Measurements from ENCODE around the gene OR6S1.
A peak's percentile ranks its signal among the peaks of the same experiment; 100 is the strongest.

The OR6S1 gene

DNA sequence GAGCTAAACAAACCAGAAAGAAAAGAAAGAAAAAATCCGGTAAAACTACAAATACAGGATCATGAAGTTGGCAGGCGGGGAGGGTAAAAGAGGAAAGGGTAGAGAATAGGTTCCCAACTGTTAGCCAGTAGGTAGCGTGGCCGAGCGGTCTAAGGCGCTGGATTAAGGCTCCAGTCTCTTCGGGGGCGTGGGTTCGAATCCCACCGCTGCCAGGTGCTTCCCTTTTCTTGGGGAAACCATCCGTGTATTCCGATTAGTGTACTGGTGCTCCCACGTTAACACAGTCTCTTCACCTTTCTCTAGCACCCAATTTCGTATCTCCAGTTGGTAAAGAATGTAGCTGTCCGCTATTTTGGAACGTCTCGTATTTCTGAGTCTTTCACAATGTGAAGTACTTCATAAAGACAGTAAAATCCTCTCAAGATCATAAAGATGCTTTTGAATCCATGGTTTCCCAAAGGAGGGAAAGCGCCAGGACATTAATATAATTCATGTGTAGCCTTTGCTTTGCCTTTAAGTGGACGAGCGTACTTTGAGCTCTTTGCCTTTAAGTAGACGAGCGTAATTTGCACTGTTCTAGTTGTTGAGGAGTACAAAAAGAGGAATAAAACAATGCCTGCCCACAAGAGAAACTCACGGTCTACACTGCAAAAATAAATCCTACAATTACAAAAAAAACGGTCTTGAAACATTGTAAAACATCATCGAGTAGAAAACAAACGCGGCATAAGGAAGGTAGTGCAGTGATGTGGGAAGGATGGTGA is 31.3 kb downstream of the OR6S1 start (continued):
- no peak for TF ChIP-seq HOXA7 (CRISPR knock-in tag; IDR thresholded peaks at IDR 0.05; ENCODE audit: borderline replicate concordance)
- no peak for TF ChIP-seq ZNF548 (tag by site-specific recombination; IDR thresholded peaks at IDR 0.05)
- TF ChIP-seq ZFP3 (tag by site-specific recombination; IDR thresholded peaks at IDR 0.05; ENCODE audit: low read depth) = no peak
- TF ChIP-seq ZNF791 (tag by site-specific recombination; IDR thresholded peaks at IDR 0.05) = no peak
- TF ChIP-seq KLF1 (tag by site-specific recombination; IDR thresholded peaks at IDR 0.05) = 0 out of 2 replicates have a peak, but pooled peaks have one; percentile 23
- no peak for TF ChIP-seq ZNF776 (tag by site-specific recombination; IDR thresholded peaks at IDR 0.05; ENCODE audit: borderline replicate concordance)
- peak; percentile 81 for TF ChIP-seq ZNF660 (tag by site-specific recombination; IDR thresholded peaks at IDR 0.05)
- TF ChIP-seq ZNF571 (tag by site-specific recombination; IDR thresholded peaks at IDR 0.05) = no peak
- no peak for TF ChIP-seq BCL11A (tag by site-specific recombination; IDR thresholded peaks at IDR 0.05; ENCODE audit: low read depth)
- TF ChIP-seq ZNF112 (tag by site-specific recombination; IDR thresholded peaks at IDR 0.05) = no peak
- TF ChIP-seq, protein P1, sequence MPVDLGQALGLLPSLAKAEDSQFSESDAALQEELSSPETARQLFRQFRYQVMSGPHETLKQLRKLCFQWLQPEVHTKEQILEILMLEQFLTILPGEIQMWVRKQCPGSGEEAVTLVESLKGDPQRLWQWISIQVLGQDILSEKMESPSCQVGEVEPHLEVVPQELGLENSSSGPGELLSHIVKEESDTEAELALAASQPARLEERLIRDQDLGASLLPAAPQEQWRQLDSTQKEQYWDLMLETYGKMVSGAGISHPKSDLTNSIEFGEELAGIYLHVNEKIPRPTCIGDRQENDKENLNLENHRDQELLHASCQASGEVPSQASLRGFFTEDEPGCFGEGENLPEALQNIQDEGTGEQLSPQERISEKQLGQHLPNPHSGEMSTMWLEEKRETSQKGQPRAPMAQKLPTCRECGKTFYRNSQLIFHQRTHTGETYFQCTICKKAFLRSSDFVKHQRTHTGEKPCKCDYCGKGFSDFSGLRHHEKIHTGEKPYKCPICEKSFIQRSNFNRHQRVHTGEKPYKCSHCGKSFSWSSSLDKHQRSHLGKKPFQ (tag by site-specific recombination; IDR thresholded peaks at IDR 0.05) = peak; percentile 23; the same call in 1 of the 2 replicates
- TF ChIP-seq, protein P2, sequence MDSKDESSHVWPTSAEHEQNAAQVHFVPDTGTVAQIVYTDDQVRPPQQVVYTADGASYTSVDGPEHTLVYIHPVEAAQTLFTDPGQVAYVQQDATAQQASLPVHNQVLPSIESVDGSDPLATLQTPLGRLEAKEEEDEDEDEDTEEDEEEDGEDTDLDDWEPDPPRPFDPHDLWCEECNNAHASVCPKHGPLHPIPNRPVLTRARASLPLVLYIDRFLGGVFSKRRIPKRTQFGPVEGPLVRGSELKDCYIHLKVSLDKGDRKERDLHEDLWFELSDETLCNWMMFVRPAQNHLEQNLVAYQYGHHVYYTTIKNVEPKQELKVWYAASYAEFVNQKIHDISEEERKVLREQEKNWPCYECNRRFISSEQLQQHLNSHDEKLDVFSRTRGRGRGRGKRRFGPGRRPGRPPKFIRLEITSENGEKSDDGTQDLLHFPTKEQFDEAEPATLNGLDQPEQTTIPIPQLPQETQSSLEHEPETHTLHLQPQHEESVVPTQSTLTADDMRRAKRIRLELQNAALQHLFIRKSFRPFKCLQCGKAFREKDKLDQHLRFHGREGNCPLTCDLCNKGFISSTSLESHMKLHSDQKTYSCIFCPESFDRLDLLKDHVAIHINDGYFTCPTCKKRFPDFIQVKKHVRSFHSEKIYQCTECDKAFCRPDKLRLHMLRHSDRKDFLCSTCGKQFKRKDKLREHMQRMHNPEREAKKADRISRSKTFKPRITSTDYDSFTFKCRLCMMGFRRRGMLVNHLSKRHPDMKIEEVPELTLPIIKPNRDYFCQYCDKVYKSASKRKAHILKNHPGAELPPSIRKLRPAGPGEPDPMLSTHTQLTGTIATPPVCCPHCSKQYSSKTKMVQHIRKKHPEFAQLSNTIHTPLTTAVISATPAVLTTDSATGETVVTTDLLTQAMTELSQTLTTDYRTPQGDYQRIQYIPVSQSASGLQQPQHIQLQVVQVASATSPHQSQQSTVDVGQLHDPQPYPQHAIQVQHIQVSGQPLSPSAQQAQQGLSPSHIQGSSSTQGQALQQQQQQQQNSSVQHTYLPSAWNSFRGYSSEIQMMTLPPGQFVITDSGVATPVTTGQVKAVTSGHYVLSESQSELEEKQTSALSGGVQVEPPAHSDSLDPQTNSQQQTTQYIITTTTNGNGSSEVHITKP (tag by site-specific recombination; IDR thresholded peaks at IDR 0.05) = peak; percentile 70
- peak; percentile 54; the same call in 1 of the 2 replicates for TF ChIP-seq KLF7 (tag by site-specific recombination; IDR thresholded peaks at IDR 0.05; ENCODE audit: borderline replicate concordance)
- TF ChIP-seq, protein P3, sequence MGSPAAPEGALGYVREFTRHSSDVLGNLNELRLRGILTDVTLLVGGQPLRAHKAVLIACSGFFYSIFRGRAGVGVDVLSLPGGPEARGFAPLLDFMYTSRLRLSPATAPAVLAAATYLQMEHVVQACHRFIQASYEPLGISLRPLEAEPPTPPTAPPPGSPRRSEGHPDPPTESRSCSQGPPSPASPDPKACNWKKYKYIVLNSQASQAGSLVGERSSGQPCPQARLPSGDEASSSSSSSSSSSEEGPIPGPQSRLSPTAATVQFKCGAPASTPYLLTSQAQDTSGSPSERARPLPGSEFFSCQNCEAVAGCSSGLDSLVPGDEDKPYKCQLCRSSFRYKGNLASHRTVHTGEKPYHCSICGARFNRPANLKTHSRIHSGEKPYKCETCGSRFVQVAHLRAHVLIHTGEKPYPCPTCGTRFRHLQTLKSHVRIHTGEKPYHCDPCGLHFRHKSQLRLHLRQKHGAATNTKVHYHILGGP (tag by site-specific recombination; IDR thresholded peaks at IDR 0.05) = no peak
- TF ChIP-seq ZNF707 (tag by site-specific recombination; IDR thresholded peaks at IDR 0.05) = no peak
- TF ChIP-seq MZF1 (tag by site-specific recombination; IDR thresholded peaks at IDR 0.05; ENCODE audit: borderline replicate concordance) = no peak
- TF ChIP-seq ZNF302 (tag by site-specific recombination; IDR thresholded peaks at IDR 0.05; ENCODE audit: low read depth) = no peak
- TF ChIP-seq KLF10 (tag by site-specific recombination; IDR thresholded peaks at IDR 0.05) = peak; percentile 59; the same call in 1 of the 2 replicates
- TF ChIP-seq ZNF19 (tag by site-specific recombination; IDR thresholded peaks at IDR 0.05; ENCODE audit: low read depth) = no peak
- peak; percentile 86 for TF ChIP-seq ZNF10 (tag by site-specific recombination; IDR thresholded peaks at IDR 0.05)
- peak; percentile 56; the same call in 1 of the 2 replicates for TF ChIP-seq SALL2 (tag by site-specific recombination; IDR thresholded peaks at IDR 0.05; ENCODE audit: borderline replicate concordance)
- no peak for TF ChIP-seq SETDB1 (IDR thresholded peaks at IDR 0.05; ENCODE audit: insufficient read length, low read length)
- TF ChIP-seq ZNF324 (tag by site-specific recombination; IDR thresholded peaks at IDR 0.05) = peak; percentile 85
- TF ChIP-seq ZNF354C (tag by site-specific recombination; IDR thresholded peaks at IDR 0.05; ENCODE audit: borderline replicate concordance, low read depth) = no peak
- TF ChIP-seq ZNF223 (tag by site-specific recombination; IDR thresholded peaks at IDR 0.05) = no peak
- TF ChIP-seq, protein P4, sequence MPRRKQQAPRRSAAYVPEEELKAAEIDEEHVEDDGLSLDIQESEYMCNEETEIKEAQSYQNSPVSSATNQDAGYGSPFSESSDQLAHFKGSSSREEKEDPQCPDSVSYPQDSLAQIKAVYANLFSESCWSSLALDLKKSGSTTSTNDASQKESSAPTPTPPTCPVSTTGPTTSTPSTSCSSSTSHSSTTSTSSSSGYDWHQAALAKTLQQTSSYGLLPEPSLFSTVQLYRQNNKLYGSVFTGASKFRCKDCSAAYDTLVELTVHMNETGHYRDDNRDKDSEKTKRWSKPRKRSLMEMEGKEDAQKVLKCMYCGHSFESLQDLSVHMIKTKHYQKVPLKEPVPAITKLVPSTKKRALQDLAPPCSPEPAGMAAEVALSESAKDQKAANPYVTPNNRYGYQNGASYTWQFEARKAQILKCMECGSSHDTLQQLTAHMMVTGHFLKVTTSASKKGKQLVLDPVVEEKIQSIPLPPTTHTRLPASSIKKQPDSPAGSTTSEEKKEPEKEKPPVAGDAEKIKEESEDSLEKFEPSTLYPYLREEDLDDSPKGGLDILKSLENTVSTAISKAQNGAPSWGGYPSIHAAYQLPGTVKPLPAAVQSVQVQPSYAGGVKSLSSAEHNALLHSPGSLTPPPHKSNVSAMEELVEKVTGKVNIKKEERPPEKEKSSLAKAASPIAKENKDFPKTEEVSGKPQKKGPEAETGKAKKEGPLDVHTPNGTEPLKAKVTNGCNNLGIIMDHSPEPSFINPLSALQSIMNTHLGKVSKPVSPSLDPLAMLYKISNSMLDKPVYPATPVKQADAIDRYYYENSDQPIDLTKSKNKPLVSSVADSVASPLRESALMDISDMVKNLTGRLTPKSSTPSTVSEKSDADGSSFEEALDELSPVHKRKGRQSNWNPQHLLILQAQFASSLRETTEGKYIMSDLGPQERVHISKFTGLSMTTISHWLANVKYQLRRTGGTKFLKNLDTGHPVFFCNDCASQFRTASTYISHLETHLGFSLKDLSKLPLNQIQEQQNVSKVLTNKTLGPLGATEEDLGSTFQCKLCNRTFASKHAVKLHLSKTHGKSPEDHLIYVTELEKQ (tag by site-specific recombination; IDR thresholded peaks at IDR 0.05; ENCODE audit: borderline replicate concordance) = peak; percentile 15; the same call in 1 of the 2 replicates
- TF ChIP-seq ZNF138 (tag by site-specific recombination; IDR thresholded peaks at IDR 0.05; ENCODE audit: borderline replicate concordance) = no peak
- no peak for TF ChIP-seq ZNF747 (tag by site-specific recombination; IDR thresholded peaks at IDR 0.05)
- TF ChIP-seq ZNF146 (tag by site-specific recombination; IDR thresholded peaks at IDR 0.05) = 0 out of 2 replicates have a peak, but pooled peaks have one; percentile 3

Data from HEK293 (cell line).